Endothelial cell of umbilical vein (primary cell): ENCODE measurements around the gene APBB3. TPM values are rescaled to one million over a fixed set of nuclear protein-coding genes. Genes with fewer than 3 reads are reported as not detected.

ENCODE experiments used
- BruUV-seq: library from RNA; stranded (reverse); fragments of 400-500 nt; replicated peaks from 2 replicates; lab custom pipeline; 2021; lab: Mats Ljungman, UMichigan
- CTCF ChIA-PET: fragments of 300-600, 350-600 bp; sonication (Branson Sonifier 250); formaldehyde crosslinking; loops from one replicate; lab custom pipeline; 2021; ENCODE audit warnings: antibody characterized with exemption, inconsistent platforms; lab: Charles Lee
- POLR2A ChIA-PET: fragments of 300-600, 350-600 bp; sonication (Branson Sonifier 250); formaldehyde crosslinking; loops from one replicate; lab custom pipeline; 2021; ENCODE audit warnings: antibody characterized with exemption, inconsistent platforms; lab: Charles Lee
- DNase-seq: peaks from one replicate; pipeline ENCODE4 v3.0.0-alpha.2; 2011; ENCODE audit warnings: low read depth, low spot score
- FAIRE-seq: peaks from 2 replicates; lab custom pipeline; 2011; peaks lifted over from hg19 to GRCh38; lab: Jason Lieb, UNC
- H2AFZ ChIP-seq: 2 replicates; pipeline ENCODE4 v1.6.0; 2012; ENCODE audit warnings: low read depth, low read length, control low read depth, inconsistent platforms
- H3K27ac ChIP-seq: 2 replicates; pipeline ENCODE4 v1.5.1; 2011; ENCODE audit warnings: low read depth, mild to moderate bottlenecking, control low read depth, low read length, moderate library complexity; ENCODE audit not compliant: insufficient read depth
- H3K27me3 ChIP-seq, 2 experiments: 2 replicates each; pipeline versions ENCODE4 v1.6.0 to v1.6.1; 2011; ENCODE audit warnings: low read length in 2 of 2, mixed read lengths in 1 of 2; ENCODE audit not compliant: control insufficient read depth in 2 of 2, insufficient read depth in 2 of 2
- H3K36me3 ChIP-seq, 2 experiments: 2 replicates in 1 of 2; 3 replicates in 1 of 2; pipeline ENCODE4 v1.5.1; 2011; ENCODE audit warnings: low read length in 2 of 2, mild to moderate bottlenecking in 1 of 2, moderate library complexity in 1 of 2; ENCODE audit not compliant: control insufficient read depth in 2 of 2, insufficient read depth in 2 of 2; ENCODE audit errors: extremely low read depth in 1 of 2
- H3K4me1 ChIP-seq: 3 replicates; pipeline ENCODE4 v1.5.1; 2011; ENCODE audit warnings: mild to moderate bottlenecking, low read length; ENCODE audit not compliant: control insufficient read depth, insufficient read depth; ENCODE audit errors: extremely low read depth
- H3K4me2 ChIP-seq: 2 replicates; pipeline ENCODE4 v1.6.1; 2011; ENCODE audit warnings: low read length, control low read depth, mixed read lengths; ENCODE audit not compliant: insufficient read depth
- H3K4me3 ChIP-seq, 3 experiments: fragments of 200-600 bp in 1 of 3; sonication (generic), shearing (Covaris generic) in 1 of 3; replicated peaks in 1 of 3; 2 replicates each; pipeline ENCODE4 v1.5.1; 2011 to 2016; ENCODE audit warnings: control low read depth in 3 of 3, low read length in 3 of 3, mild to moderate bottlenecking in 2 of 3, inconsistent platforms in 1 of 3, low read depth in 1 of 3, moderate library complexity in 1 of 3; ENCODE audit not compliant: insufficient read depth in 1 of 3
- H3K79me2 ChIP-seq: 2 replicates; pipeline ENCODE4 v1.6.0; 2012; ENCODE audit warnings: low read length, inconsistent platforms; ENCODE audit not compliant: control insufficient read depth, insufficient read depth
- H3K9ac ChIP-seq: replicated peaks from 2 replicates; pipeline ENCODE3; 2011; ENCODE audit warnings: low read length, control low read depth; ENCODE audit not compliant: insufficient read depth; ENCODE audit errors: extremely low read depth
- H3K9me1 ChIP-seq: replicated peaks from 3 replicates; pipeline ENCODE4 v1.6.0; 2011; ENCODE audit warnings: mild to moderate bottlenecking, low read length; ENCODE audit not compliant: control insufficient read depth, insufficient read depth; ENCODE audit errors: extremely low read depth
- H3K9me3 ChIP-seq: replicated peaks from 2 replicates; pipeline ENCODE4 v1.5.1; 2012; ENCODE audit warnings: low read length, inconsistent platforms; ENCODE audit not compliant: control insufficient read depth, insufficient read depth
- H4K20me1 ChIP-seq: replicated peaks from 2 replicates; pipeline ENCODE3; 2011; ENCODE audit warnings: mild to moderate bottlenecking, low read length; ENCODE audit not compliant: control insufficient read depth, insufficient read depth; ENCODE audit errors: extremely low read depth
- CTCF ChIP-seq, 2 donors: IDR thresholded peaks; 1 replicate in 1 of 2; 2 replicates in 1 of 2; pipeline ENCODE4 v1.5.1; 2011; ENCODE audit warnings: low read length in 2 of 2, mild to moderate bottlenecking in 2 of 2, moderate library complexity in 2 of 2, control low read depth in 1 of 2, inconsistent platforms in 1 of 2, low read depth in 1 of 2; ENCODE audit not compliant: insufficient read depth in 1 of 2; ENCODE audit errors: extremely low read depth in 1 of 2
- EZH2 ChIP-seq: IDR thresholded peaks from 2 replicates; pipeline ENCODE4 v1.6.1; 2012; ENCODE audit warnings: borderline replicate concordance, low read depth, mild to moderate bottlenecking, moderate library complexity, low read length, inconsistent platforms; ENCODE audit not compliant: severe bottlenecking
- FOS ChIP-seq: IDR thresholded peaks from 2 replicates; pipeline ENCODE4 v1.6.1; 2011; ENCODE audit warnings: mild to moderate bottlenecking, low read length, moderate library complexity, borderline replicate concordance; ENCODE audit not compliant: insufficient read depth
- GATA2 ChIP-seq: IDR thresholded peaks from 2 replicates; pipeline ENCODE4 v1.7.0; 2011; ENCODE audit warnings: low read depth, mild to moderate bottlenecking, moderate library complexity, mixed read lengths, low read length; ENCODE audit not compliant: insufficient read length, insufficient read depth
- JUN ChIP-seq: IDR thresholded peaks from 2 replicates; pipeline ENCODE4 v1.6.1; 2011; ENCODE audit warnings: borderline replicate concordance, low read depth; ENCODE audit not compliant: insufficient read length, insufficient read depth
- MAX ChIP-seq: IDR thresholded peaks from 2 replicates; pipeline ENCODE4 v1.6.1; 2011; ENCODE audit not compliant: insufficient read depth, insufficient read length
- MYC ChIP-seq: IDR thresholded peaks from one replicate; pipeline ENCODE4 v1.6.1; 2011; ENCODE audit warnings: mild to moderate bottlenecking, low read depth, low read length
- POLR2A ChIP-seq: IDR thresholded peaks from 2 replicates; pipeline ENCODE4 v1.6.1; 2012; ENCODE audit warnings: low read depth, mild to moderate bottlenecking, control low read depth, low read length
- POLR2AphosphoS5 ChIP-seq: IDR thresholded peaks from 2 replicates; pipeline ENCODE4 v1.6.1; 2012; ENCODE audit warnings: low read depth, mild to moderate bottlenecking, control low read depth, low read length, moderate library complexity; ENCODE audit not compliant: insufficient read depth
- dilution Hi-C: fragments of 300-500 bp; cut with MboI; formaldehyde crosslinking; loops from one replicate; pipeline ENCODE4 v1.15.0; 2019; ENCODE audit warnings: low sequenced_read_pairs; ENCODE audit not compliant: extremely low pct_ligation_motif_present
- intact Hi-C: fragments of 100-400 bp; cut with micrococcal nuclease; formaldehyde crosslinking; loops from one replicate; pipeline ENCODE4 v1.10.0; 2022
- polyA plus RNA-seq, 4 experiments: library from polyadenylated mRNA; depleted of rRNA in 3 of 4; stranded (reverse) in 3 of 4; unstranded in 1 of 4; fragments of >200 nt; gene quantifications; 2 replicates each; pipeline versions ENCODE4 v1.2.1 to v1.2.3, GENCODE V29; 2011 to 2012; ENCODE audit warnings: missing spikeins in 1 of 4
- total RNA-seq: library from RNA; stranded (reverse); gene quantifications from 2 replicates; pipeline ENCODE4 v1.2.3, GENCODE V29; 2021

APBB3 gene
- total and polyA plus RNA-seq, 2 donors (not counting 3 experiments of a cell fraction or from before 2014, with no cell fraction given) = 12.1 to 22.8 TPM

- Histone ChIP-seq H3K27ac (no peak overlapping the region), H3K27me3 (no peaks in the 10 kb centered on the region), H3K36me3 (peaks cover 3 to 24% of the 10 kb centered on the region in 2 experiments), H2AFZ (no peak overlapping the region), H3K9ac (no peak overlapping the region), H3K9me3 (no peaks in the 10 kb centered on the region), H3K79me2 (peaks cover 9% of the 10 kb centered on the region), H3K4me3 (no peak overlapping the region), H3K9me1 (no peaks in the 10 kb centered on the region), H3K4me2 (no peak overlapping the region), H4K20me1 (no peaks in the 10 kb centered on the region), H3K4me1 (peaks cover 8% of the 10 kb centered on the region)
- TF ChIP-seq MYC = no peak
- dilution Hi-C loops (no loop called here), intact Hi-C loops (no loop called here)
- ChIA-PET POLR2A (no interaction called here), CTCF (no interaction called here)
- no TSS peak for BruUV-seq
- DNase-seq (no peak), FAIRE-seq (no peak)
Observed at GRCh38 chr5:140567871-140568270, 3.5 kb upstream of the APBB3 start.

- dilution Hi-C loops (no loop called here), intact Hi-C loops (no loop called here)
- Histone ChIP-seq H3K9ac (no peak overlapping the region), H2AFZ (no peak overlapping the region), H3K36me3 (peaks cover 3 to 24% of the 10 kb centered on the region in 2 experiments), H3K4me1 (peaks cover 8% of the 10 kb centered on the region), H4K20me1 (no peaks in the 10 kb centered on the region), H3K9me1 (no peaks in the 10 kb centered on the region), H3K27ac (no peak overlapping the region), H3K4me3 (no peak overlapping the region), H3K4me2 (no peak overlapping the region), H3K27me3 (no peaks in the 10 kb centered on the region), H3K9me3 (no peaks in the 10 kb centered on the region), H3K79me2 (peaks cover 9% of the 10 kb centered on the region)
- FAIRE-seq (no peak), DNase-seq (no peak)
- ChIA-PET POLR2A (no interaction called here), CTCF (no interaction called here)
- TF ChIP-seq CTCF (IDR thresholded peaks at IDR 0.05; ENCODE audit: extremely low read depth in 1 of 2, insufficient read depth in 1 of 2, low read depth in 1 of 2, low read length in 2 of 2) = no peak
- no peak for TF ChIP-seq MAX
- TF ChIP-seq POLR2AphosphoS5 = no peak
- TF ChIP-seq POLR2A = no peak
- TF ChIP-seq JUN = no peak
- no peak for TF ChIP-seq FOS
- no peak for TF ChIP-seq GATA2
- no peak for TF ChIP-seq MYC
- TF ChIP-seq EZH2 = no peak
- BruUV-seq = no TSS peak
Observed at GRCh38 chr5:140567136-140567818, 2.9 kb upstream of the APBB3 start.
